ENCODE data around the gene CD99.

The CD99 gene

DNA sequence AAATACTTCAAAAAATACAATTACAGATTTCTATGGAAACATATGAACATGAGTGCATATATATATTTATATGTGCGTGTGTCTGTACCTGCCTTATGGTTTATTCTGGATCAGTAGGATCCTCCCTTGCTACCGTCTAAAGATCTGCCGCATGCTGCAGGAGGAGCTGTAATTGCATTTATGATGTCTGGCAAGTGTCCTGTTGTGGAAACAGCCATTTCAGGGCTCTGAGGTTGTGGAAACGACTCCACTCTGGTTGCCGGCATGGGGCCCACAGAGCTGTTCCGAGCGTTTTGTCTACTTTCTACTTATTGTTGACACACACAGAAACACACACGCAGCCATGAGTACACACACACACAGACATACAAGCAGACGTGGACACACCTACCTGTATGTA lies 21.3 kb downstream of the CD99 start:
- Histone ChIP-seq H3K4me2 (ENCODE audit: low read length) (no peak overlapping the region), H3K4me3 (ENCODE audit: low read depth, low read length) (no peak overlapping the region), H3K27ac (no peak overlapping the region), H3K4me1 (no peaks in the 10 kb centered on the region), H3K79me2 (peaks cover 8% of the 10 kb centered on the region), H3K9ac (no peak overlapping the region), H3K9me3 (ENCODE audit: control insufficient read depth, low read length) (no peaks in the 10 kb centered on the region), H2AFZ (no peak overlapping the region), H3K27me3 (ENCODE audit: control insufficient read depth, insufficient read depth, low read length) (no peaks in the 10 kb centered on the region), H3K36me3 (ENCODE audit: control insufficient read depth, insufficient read depth, low read length) (no peaks in the 10 kb centered on the region)
- TF ChIP-seq CTCF (IDR thresholded peaks at IDR 0.05), result no peak

DNA sequence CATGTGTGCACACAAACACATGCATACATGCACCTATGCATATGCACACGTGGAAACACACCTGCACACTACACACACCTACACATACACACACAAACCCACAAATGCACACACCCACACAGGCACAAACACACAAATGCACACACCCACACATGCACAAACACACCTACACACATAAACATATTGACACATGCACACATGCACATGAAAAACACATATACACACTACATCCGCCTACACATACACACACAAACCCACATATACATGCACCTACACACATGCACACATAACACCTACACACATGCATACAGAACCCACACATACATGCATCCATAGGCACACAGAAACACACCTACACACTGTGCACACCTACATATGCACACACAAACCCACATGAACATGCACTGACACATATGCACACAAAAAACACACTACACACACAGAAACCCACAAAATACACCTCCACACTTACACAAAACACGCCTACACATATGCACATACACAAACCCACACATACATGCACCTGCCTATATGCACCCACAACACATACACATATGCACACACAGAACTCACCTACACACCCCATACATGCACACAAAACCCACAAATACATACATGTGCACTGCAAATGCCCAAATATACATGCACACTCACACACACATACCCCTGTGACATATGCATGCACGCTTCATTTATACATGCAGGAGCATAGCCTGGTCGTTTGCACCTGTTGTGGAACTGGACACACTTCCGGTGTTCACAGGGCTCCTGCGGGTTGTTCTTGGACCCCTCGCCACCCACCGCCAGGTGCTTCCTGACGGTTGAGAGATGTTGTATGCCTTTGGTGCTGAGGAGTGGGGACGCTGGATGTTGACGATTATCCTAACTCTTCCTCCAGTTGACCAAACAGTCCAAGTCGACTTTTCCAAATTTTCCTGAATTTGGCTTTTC lies 22.1 kb downstream of the CD99 start:
- Histone ChIP-seq H3K27me3 (ENCODE audit: control insufficient read depth, insufficient read depth, low read length) (no peaks in the 10 kb centered on the region), H3K36me3 (ENCODE audit: control insufficient read depth, insufficient read depth, low read length) (no peaks in the 10 kb centered on the region), H3K27ac (no peak overlapping the region), H3K79me2 (peaks cover 4% of the 10 kb centered on the region), H3K4me1 (no peaks in the 10 kb centered on the region), H3K9me3 (ENCODE audit: control insufficient read depth, low read length) (no peaks in the 10 kb centered on the region), H3K4me3 (ENCODE audit: low read depth, low read length) (no peak overlapping the region), H3K4me2 (ENCODE audit: low read length) (no peak overlapping the region), H2AFZ (no peak overlapping the region), H3K9ac (no peak overlapping the region)
- no peak for TF ChIP-seq CTCF (IDR thresholded peaks at IDR 0.05)

GRCh38 chrX:2714551-2714950 lies 23.5 kb downstream of the CD99 start:
- Histone ChIP-seq H3K27ac (no peak overlapping the region), H3K4me3 (ENCODE audit: low read depth, low read length) (no peak overlapping the region), H3K27me3 (ENCODE audit: control insufficient read depth, insufficient read depth, low read length) (no peaks in the 10 kb centered on the region), H3K4me2 (ENCODE audit: low read length) (no peak overlapping the region), H3K4me1 (no peaks in the 10 kb centered on the region), H3K79me2 (no peaks in the 10 kb centered on the region), H2AFZ (no peak overlapping the region), H3K9ac (no peak overlapping the region), H3K9me3 (ENCODE audit: control insufficient read depth, low read length) (no peaks in the 10 kb centered on the region), H3K36me3 (ENCODE audit: control insufficient read depth, insufficient read depth, low read length) (no peaks in the 10 kb centered on the region)
- no peak for TF ChIP-seq CTCF (IDR thresholded peaks at IDR 0.05)

DNA sequence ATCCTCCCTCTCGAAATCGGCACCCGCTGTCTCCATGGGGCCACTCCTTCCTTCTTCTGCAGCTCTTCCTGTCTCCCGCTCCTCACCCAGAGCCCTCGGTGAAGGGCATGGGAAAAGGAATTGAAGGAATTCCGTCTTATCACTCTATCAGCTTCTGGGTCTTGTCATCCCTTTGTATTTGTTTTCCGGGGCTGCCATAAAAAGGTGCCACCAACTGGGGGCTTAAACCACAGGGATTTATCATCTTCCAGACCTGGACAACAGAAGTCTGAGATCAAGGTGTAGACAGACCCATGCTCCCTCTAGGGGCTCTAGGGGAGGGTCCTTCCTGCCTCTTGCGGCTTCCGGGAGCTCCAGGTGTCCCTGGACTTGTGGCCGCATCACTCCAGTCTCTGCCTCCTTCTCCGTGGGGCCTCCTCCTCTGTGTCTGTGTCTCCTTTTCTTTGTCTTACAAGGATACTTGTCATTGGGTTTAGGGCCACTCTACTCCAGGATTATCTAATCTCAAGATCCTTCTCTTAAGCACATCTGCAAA lies 24.0 kb downstream of the CD99 start:
- no peaks in the 10 kb centered on the region for H3K36me3 ChIP-seq (ENCODE audit: control insufficient read depth, insufficient read depth, low read length)
- no peak overlapping the region for H3K4me3 ChIP-seq (ENCODE audit: low read depth, low read length)
- no peak overlapping the region for H2AFZ ChIP-seq
- no peak overlapping the region for H3K4me2 ChIP-seq (ENCODE audit: low read length)
- no peak overlapping the region for H3K9ac ChIP-seq
- H3K27ac ChIP-seq, result no peak overlapping the region
- no peaks in the 10 kb centered on the region for H3K4me1 ChIP-seq
- no peaks in the 10 kb centered on the region for H3K27me3 ChIP-seq (ENCODE audit: control insufficient read depth, insufficient read depth, low read length)
- H3K79me2 ChIP-seq, result no peaks in the 10 kb centered on the region
- no peak for TF ChIP-seq CTCF (IDR thresholded peaks at IDR 0.05)
- H3K9me3 ChIP-seq (ENCODE audit: control insufficient read depth, low read length), result no peaks in the 10 kb centered on the region
